HG03159 (cell line): Measurements from ENCODE around the gene HTRA2.
A peak's percentile ranks its signal among the peaks of the same experiment; 100 is the strongest.
"Not testable (repeated sequence)": the region's sequence is repeated elsewhere in the genome, so short reads cannot be mapped to it uniquely, and the experiment has no call there.

Source experiments
- ATAC-seq: cut with Tn5 transposase; IDR thresholded peaks from one replicate; pipeline ENCODE4 v1.9.1; 2021; ENCODE audit warnings: mild to moderate bottlenecking, moderate library complexity; ENCODE audit not compliant: unreplicated experiment

Gene HTRA2

DNA sequence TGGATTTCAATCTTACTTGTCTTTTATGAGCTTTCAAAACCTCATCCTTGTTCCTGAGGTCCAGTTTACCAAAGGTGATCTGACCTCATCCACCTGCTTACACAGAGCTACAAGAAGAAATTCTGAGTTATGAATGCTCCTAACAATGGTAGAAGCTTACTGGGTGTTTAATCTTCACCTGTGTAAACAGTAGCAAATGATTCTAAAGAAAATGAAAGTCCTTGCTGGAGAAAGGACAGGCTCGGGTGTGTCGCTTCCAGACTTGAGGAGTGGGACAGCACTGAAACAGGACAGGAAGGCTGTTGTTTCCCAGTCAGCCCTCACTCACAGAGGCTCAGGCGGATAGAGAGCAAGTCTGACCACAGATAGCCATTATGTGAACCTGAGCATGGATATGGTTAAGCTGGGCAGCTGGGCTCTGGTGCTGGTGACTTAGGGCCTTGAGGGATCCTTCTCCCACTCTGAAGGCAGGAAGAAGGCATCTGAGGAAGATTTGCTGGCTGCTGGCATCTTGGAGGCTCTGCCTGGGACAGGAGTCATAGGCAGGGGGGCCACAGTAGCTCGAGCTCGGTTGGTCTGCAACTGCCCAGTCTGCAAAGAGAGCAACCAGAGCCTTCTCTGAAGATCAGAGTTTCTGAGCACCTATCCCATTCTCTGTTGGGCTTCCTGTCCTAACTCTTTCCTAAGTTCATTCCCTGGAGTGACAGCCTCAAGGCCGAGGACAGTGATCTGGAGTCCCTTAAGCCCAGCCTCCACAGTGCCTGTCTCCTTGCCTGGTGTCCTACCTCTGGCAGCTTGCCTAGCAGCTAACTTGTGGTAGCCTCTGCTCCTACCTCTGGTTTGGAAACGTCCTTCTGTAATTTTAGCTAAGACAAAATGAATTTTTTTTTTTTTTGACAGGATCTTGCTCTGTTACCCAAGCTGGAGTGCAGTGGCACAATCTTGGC lies 28.8 kb downstream of the HTRA2 start:
- no peak for ATAC-seq

DNA sequence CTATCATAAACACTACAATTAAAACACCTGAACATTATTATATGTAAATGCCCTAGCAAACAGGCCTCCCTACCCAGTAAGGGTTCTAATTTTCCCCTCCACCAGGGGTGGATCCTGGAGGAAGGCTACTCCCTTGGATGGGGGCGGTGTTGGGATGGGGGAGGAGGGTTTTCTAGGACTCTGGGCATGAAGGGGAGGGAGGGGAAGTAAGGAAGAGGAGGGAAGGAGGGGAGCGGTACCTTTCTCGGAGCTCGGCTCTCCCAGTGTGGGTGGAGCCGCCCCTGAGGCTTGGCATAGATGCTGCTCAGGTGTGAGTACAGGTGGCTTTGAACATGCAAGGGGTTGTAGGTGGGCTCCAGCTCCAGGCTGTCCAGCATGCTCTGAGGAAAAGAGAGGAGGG lies 30.2 kb downstream of the HTRA2 start:
- no peak for ATAC-seq

DNA sequence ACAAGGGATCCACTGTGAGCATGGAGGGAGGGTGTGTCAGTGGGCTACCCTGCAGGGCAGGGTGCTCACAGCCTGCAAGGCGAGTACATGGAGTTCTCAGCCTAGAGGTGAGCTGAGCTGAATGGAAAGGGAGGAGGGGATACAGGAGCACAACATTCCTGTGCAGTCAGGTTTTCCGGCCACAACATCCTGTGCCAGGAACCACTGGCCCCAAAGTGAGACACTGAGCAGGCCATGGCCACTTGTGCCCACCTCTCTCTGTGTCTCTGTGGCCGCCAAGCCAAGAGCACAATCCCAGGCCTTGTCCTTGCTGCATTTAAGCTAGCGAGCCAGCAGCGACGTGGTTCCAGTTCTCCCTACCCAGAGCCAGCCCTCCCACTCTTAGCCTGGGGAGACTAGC lies 30.9 kb downstream of the HTRA2 start:
- no peak for ATAC-seq

DNA sequence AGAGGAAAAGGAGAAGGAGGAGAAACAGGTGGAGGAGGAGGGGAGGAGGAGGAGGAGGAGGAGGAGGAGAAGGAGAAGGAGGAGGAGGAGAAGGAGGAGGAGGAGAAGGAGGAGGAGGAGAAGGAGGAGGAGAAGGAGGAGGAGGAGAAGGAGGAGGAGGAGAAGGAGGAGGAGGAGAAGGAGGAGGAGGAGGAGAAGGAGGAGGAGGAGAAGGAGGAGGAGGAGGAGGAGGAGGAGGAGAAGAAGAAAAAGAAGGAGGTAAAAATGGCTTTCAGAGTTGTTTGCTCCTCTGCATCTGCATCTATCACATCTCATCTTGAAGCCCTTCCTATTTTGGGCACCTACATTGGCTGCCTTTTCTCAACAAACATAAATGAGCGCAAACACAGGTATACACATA lies 31.3 kb downstream of the HTRA2 start:
- ATAC-seq, result not testable (repeated sequence)

DNA sequence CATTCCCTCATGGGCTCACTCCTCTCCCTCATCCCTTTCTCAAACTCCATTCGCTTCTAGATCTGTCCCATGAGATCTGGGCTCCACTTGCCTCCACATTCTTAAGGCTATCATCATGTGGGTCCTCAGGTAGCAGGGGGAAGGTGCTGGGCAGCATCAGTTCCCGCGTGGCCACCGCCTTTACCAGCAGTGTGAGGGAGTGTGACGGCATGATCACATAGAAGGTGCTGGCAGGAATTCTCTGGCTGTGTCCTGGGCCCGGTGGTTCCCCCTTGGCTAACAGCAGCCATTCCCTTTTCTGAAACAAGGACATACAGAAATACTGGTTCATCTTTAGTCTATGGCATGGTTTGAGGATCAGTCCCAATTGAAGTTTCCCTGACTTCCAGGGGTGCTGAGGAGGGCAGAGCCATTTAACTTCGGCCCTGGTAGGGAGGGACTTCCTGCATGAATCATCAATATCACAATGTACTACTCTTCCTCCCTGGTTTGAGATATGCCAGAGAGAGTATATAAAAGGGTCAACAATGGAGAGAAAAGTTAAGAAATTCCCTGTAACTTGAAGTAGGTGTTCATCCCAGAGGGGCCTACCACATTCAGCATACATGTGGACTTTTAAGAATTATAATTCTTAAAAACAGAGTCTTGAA lies 32.5 kb downstream of the HTRA2 start:
- ATAC-seq, result no peak

DNA sequence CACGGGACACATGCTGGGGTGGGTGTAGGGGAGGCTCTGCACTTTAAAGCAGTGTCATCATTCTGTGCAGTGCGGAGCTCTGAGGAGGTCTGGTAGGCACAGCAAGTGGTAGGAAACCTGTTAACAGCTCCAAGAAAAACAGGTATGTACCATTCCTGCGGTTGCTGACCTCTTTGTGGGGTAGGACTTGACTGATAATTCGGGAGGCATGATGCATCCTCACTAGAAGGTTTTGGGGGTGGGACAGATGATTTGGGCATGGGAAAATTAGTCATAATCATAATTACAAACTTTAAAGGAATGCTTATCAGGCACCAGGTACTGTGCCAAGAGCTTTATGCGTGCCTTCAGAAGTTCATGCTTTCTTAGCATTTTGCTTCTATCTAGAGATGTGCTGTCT lies 34.5 kb downstream of the HTRA2 start:
- ATAC-seq, result no peak

DNA sequence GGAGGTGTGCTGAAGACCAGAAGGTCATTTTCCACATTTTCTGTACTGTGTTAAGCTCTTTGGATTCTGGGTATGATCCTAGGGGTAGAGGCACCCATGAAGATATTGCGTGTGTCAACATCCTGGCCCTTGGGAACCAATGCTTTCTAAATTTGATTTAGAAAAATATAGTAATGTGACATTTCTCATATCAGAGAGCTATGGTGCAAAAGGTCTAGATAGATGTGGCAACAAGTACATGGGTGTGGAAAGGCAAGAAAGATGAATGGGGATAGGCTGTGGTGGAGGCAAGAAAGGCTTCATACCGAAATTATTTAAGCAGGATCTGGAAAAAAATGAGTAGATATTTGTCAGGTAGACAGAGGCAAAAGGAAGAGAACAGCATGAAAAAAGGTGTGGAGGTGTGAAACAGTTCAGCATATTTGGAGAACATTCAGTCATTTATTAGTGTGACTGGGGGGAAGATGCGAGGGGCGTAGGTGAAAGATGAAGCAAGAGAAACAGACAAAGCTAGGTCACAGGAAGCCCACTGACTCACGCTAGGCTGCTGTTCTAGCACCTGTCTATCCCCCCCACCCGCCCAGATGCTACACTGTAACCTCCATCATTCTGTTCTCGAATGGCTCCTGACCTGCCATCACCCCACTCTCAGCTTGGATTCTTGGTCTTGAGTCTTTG lies 36.5 kb downstream of the HTRA2 start:
- no peak for ATAC-seq

DNA sequence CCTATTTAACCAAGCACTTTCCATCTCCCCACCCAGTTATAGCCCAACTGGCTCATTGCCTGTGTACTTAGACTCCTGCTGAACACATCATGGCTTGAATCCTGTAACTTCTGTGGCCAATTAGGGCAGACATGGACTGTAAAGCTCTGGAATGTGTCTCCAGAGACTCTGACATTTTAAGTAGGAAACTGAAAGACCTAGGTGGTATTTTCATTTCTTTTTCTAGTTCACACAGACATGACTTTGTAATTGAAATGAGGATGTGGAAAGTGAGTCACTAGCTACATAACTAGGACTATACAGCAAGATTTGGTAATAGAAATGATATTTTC lies 37.0 kb downstream of the HTRA2 start:
- no peak for ATAC-seq

DNA sequence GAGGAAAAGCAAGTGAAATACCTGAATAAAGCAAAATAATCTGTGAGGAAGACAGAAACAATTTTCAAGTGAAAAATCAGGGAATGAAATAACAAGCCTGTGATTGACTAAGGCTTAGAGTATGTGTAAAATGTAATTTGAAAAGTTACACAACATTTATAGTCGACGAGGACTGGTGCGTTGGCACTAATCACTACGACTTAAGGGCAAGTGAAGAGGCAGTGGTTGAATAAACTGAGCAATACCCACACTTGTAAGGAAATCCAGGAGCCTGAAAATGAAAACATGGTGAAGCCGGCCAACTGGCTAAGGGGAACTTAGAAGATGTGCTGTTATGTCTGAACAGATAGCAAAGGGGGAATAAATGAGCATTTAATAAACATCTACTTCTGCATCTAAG lies 38.1 kb downstream of the HTRA2 start:
- ATAC-seq, result no peak

DNA sequence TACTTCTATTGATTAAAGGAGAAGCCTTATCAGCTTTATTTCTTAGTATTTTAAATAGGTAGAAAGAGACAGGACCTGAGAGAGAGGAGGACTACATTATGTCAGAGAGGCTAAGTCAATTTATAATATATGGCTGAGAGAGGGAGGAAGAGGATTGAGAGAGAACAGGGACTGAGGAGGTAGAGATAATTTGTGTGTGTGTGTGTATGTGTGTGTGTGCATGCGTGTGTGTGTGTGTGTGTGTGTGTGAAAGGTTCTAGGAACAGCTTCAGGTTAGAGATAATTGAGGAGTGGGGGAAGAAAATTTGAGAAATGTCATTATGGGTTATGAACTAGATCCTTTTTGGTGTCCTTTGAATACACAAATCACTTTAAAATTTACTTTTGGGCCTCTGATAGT lies 40.0 kb downstream of the HTRA2 start:
- no peak for ATAC-seq

DNA sequence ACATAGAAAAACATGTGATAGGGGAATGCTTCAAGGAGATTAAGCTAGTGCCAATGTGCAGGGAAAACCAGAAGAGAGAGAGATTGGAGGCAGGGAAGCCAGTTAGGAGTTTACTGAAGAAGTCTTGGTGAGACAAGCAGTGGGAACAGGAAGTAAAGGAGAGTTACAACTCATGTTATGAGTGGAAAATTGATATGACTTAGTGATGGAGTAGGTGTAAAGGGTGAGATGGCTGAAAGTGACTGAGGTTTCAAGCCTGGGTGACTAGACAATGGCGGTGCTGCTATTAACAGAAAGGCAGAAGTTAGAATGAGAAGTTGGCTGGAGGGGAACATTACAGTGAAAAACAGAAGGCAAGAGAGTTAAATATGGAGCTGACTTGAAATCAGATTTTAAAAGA lies 41.3 kb downstream of the HTRA2 start:
- ATAC-seq, result peak; percentile 75

DNA sequence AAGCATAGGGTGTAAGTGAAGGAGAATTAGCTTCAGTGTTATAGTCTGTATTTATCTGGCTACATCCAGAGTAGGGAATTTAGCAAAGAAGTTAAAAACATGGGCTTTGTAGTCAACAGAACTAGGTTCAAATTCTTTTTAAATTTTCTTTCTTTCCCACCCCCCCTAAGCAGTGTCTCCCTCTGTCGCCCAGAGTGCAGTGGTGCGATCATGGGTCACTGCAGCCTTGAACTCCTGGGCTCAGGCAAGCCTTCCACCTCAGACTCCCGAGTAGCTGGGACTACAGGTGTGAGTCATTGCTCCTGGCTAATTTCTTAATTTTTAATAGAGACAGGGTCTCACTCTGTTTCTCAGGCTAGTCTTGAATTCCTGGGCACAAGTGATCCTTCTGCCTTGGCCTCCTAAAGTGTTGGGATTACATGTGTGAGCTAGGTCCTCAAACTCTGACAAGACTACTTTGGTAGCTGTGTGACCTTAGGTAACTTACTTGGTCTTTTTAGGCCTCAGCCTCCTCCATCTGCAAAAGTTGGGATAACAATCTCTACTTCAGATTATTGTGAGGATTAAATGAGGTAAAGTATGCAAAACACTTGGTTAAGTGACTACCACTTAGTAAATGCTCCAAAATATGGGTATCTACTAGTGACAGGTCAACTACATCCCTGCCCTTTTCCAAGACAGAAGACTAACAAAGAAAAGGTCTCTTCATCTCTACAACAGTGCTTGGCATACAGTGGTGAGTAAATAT lies 42.6 kb downstream of the HTRA2 start:
- ATAC-seq, result no peak

DNA sequence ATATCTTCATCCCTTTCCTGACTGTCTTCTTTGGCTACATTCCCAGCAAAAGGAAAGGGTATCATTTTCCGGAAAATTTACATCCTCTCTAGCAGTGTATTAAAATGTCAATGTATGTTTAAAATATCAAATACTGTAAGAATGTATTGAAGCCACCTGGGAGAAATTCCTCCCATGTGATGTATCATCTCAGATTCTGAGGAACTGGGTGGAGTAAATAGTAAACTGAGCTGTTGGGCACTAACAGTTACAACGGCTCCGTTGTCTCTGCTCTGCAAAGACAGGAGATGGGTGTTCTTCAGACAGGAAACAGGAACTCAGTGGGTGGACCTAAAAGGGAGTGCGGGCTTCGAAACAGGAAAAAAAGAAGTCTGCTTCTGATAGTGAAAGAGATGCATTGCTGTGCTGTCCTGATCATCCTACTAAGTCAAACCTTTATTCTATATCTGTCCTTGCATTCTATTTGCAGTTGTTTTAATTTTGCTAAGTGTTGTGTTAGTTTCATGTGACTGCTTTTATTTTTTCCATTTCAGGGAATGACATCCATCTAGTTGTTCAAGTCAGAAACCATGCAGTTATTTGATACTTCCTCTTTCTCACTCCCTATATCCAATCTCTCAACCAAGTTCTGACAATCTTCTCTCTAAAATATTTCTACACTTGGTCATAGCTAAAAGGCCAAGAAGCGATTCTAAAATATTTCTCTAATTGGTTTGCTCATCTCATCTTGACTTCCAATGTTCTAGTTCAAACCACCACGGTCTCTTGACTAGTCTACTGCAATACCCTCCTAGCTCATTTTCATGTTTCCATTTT lies 44.2 kb downstream of the HTRA2 start:
- no peak for ATAC-seq

DNA sequence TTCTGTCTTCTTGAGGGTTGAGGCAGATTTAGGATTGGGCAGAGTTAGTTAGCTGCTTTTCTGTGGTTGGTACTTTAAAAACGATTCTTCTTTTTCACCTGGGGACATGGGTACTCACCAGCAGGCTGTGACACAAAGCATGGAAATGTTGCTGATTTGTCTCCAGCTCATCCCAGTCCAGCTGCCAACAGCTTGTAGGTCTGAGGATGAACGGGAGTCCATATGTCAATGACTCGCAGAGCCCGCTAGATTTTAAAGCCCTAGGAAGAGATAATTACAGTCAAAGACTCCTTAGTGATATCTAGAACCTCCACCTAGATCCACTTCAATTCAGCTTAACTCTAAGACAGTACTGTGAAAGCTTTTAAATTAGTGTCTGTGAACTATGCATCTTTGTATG lies 45.6 kb downstream of the HTRA2 start:
- no peak for ATAC-seq

DNA sequence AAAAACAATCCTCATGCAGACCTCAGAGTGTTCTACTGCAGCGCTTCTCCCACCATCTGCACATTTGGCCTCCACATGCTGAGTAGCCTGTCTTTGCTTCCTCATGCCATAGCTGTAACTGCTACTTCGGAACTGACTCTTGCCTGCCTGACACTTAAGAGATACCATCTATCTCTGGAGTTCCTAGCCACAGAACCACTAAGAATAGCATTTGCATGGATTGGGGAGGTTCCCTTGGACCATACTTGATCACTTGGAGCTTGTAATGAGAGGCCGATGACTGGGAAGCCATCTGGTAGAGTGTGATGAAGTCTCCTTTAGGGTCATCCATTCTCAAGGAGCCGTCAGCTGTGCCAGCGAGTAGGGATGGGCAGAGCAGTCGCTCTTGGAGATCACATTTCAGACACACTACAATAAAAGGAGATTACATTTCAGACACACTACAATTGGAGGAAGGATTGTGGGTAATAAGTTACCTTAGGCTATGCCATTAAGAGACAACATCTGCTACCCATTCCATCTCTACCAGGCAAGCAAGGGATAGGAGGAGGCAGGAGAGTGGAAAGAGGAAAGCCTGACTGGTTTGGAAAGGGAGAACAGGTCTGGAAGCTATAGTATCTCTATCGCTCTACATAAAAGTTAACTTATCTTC lies 46.6 kb downstream of the HTRA2 start:
- ATAC-seq, result no peak

DNA sequence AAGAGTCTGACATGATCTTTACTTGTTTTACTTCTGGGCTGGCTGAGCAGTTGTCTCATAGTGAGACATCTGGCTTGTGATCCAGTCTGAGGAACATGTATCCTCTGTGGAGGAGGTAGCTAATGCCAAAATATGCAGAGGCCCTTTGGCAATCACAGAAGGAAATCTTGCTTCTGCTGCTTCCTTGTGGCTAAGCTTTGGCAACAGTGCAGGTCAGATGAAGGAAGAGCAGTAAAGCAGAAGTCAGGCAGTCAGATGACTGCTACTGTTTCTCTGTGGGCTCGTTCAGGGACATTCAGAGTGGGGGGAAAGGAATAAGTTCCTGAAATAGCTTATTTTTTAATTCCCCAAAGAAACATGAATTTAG lies 47.1 kb downstream of the HTRA2 start:
- no peak for ATAC-seq

DNA sequence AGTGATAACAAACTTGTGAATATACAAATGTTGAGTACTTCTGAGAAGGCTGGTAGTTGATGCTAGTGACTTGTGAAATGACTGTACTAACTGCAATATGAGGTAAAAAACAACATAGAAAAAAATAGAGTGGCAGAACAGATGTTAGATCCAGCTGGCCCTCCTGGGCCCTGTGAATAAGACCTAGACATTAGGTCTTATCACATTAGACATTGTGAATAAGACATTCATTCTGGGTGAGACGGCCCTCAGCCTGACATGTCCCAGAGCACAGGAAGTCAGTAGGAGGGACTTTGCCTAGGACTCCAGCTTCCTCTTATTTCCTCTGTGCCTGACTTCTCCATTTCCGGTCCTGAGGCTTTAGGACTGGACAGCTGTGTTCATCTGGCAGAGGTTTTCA lies 47.7 kb downstream of the HTRA2 start:
- peak; percentile 49 for ATAC-seq

DNA sequence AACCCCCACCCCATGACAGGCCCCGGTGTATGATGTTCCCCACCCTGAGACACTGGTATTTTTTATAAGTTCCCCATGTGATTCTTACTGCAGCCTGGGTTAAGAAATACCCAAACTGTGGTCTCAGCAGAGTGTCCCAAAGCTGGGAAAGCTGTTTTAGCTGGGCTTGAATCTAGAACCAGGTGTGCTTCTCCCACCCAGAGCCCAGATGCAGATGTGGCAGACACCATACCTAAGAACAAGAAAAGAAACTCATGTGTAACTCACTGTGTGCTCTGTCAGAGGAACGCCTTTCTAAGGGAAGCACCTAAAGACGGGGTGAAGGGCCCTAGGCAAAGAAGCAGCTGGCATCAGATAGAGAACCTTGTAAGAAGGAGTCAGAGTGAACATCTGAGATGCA lies 48.7 kb downstream of the HTRA2 start:
- ATAC-seq, result no peak

DNA sequence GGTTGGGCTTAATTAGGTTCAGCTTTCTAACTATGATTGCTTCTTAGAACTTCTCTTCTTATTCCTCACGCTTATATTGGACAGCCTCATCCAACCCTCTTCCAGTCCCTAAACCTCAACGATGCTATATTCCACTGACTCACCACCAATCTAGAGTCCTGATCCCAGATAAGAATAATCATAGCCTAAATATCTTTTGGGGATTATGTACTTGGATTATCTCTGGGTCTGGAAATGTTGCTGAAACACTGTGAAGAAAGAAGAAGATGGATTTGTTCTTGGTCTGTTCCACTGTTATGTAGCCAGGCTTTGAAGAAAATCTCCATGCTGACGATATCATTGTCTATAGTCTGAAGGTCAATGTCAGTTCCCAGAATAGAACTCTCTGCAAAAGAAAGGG lies 51.7 kb downstream of the HTRA2 start:
- ATAC-seq, result no peak

DNA sequence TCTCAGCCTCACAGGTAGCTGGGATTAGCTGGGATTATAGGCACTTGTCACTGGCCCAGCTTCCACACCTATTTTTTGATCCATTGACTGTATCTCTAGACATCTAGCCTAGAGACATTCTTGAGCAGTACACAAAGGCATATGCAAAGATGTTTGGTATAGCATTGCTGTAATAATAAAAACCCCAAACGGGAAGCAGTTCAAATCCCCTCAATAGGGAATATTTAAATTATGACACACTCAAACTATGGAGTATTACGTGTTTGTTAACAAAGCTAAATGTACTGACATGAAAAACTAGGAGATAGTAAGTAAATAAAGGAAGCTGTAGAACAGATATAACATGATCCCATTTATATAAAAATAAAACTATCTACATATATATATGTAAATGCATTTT lies 52.5 kb downstream of the HTRA2 start:
- no peak for ATAC-seq
